H1 (cell line): ENCODE measurements around the gene RBM14. TPM values are rescaled to one million over a fixed set of nuclear protein-coding genes. Genes with fewer than 3 reads are reported as not detected.

ENCODE experiments used
- CREB1 ChIP-seq: IDR thresholded peaks from 2 replicates; pipeline ENCODE4 v1.6.1; 2012; ENCODE audit warnings: inconsistent platforms
- SIN3A ChIP-seq, 2 experiments: IDR thresholded peaks in 1 of 2; conservative IDR thresholded peaks in 1 of 2; 2 replicates each; pipeline ENCODE4 v1.6.1; 2011 to 2012; ENCODE audit warnings: low read length in 2 of 2, improper control_type of control experiment in 1 of 2, low read depth in 1 of 2, mild to moderate bottlenecking in 1 of 2
- USF2 ChIP-seq: IDR thresholded peaks from 2 replicates; pipeline ENCODE4 v1.6.1; 2011; ENCODE audit warnings: low read length, improper control_type of control experiment
- polyA plus RNA-seq, 7 experiments: library from polyadenylated mRNA; depleted of rRNA in 3 of 7; stranded (reverse) in 5 of 7; unstranded in 2 of 7; fragments of >200 nt in 5 of 7; fragments of 200-250 nt in 2 of 7; gene quantifications; 1 replicate in 5 of 7; 2 replicates in 1 of 7; 4 replicates in 1 of 7; pipeline versions ENCODE4 v1.2.1 to v1.2.3, GENCODE V29; 2011 to 2013; ENCODE audit warnings: missing spikeins in 2 of 7, mixed read lengths in 2 of 7
- total RNA-seq: library from RNA; stranded (reverse); fragmentation: NEBNext Ultra II Directional; extraction: Animal tissue kit (Norgen Biotek cat#: 25700); gene quantifications from 2 replicates; pipeline ENCODE4 v1.2.1, GENCODE V29; 2021

RBM14 gene
- total and polyA plus RNA-seq, 2 of the 8 experiments (the other 6 are each of a cell fraction or from before 2014, with no cell fraction given): 67.2 to 142 TPM

GRCh38 chr11:66624450-66624849, 8.0 kb downstream of the RBM14 start (continued):
- TF ChIP-seq SIN3A (conservative IDR thresholded peaks at IDR 0.05 in 1 of 2, IDR thresholded peaks at IDR 0.05 in 1 of 2; ENCODE audit: low read depth in 1 of 2, low read length in 2 of 2) (no peak), USF2 (no peak), CREB1 (no peak)
- TF ChIP-seq, all 59 proteins: peak for 0
